ENCODE data around the gene SCLY. TPM values are rescaled to one million over a fixed set of nuclear protein-coding genes. Genes with fewer than 3 reads are reported as not detected.

Gene SCLY
- total RNA-seq, 2 donors from 2014 or later: 13.3 to 33.7 TPM

DNA sequence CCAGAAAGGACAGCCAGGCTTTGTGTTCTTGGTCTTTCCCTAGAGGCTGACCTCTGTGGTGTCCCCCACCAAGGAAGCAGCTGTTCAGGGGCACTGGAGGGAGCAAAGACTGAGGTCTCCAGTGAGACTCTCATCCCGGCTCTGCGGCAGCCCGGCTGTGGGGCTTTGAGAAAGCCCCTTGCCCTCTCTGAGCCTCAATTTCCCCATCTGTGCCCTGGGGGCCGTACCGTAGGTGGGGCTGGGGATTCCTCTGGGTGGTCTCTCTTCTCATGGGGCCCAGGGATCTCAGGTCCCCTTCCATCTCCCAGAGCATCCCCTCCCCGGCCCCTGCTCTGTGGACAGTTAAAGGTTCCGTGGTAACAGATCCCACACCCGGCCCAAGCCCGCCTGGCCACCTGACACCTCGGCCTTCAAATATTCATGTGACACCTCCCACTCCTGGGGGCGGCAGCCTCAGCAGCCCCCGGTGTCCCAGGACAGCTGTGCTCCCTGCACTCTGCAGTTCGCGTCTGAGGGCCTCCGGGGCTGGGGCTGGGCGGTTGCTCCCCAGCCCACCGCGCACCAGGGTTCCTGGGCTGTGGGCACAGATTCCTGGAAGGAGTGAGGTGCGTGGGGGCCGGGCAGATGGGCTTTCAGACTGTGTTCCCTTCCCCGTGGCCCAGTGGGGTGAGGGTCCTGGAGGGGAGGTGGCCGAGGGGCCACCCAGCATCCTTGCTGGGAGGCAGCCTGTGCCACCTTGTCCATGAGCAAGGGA, 62.6 kb downstream of the SCLY start:
- Histone ChIP-seq H3K4me3 (no peak overlapping the region), H3K36me3 (no peaks in the 10 kb centered on the region), H3K27me3 (replicated peaks; ENCODE audit: insufficient read depth) (no peaks in the 10 kb centered on the region), H3K4me1 (ENCODE audit: control insufficient read depth in 1 of 2, low read depth in 2 of 2) (peaks cover 0 to 19% of the 10 kb centered on the region in 2 donors), H3K9me3 (no peaks in the 10 kb centered on the region), H3K27ac (no peak overlapping the region)
- no peak for ATAC-seq (ENCODE audit: insufficient number of reproducible peaks, low FRiP score, low read depth)
- TF ChIP-seq, protein P1, sequence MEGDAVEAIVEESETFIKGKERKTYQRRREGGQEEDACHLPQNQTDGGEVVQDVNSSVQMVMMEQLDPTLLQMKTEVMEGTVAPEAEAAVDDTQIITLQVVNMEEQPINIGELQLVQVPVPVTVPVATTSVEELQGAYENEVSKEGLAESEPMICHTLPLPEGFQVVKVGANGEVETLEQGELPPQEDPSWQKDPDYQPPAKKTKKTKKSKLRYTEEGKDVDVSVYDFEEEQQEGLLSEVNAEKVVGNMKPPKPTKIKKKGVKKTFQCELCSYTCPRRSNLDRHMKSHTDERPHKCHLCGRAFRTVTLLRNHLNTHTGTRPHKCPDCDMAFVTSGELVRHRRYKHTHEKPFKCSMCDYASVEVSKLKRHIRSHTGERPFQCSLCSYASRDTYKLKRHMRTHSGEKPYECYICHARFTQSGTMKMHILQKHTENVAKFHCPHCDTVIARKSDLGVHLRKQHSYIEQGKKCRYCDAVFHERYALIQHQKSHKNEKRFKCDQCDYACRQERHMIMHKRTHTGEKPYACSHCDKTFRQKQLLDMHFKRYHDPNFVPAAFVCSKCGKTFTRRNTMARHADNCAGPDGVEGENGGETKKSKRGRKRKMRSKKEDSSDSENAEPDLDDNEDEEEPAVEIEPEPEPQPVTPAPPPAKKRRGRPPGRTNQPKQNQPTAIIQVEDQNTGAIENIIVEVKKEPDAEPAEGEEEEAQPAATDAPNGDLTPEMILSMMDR (IDR thresholded peaks at IDR 0.05): no peak
- DNase-seq (ENCODE audit: low spot score): no peak

DNA sequence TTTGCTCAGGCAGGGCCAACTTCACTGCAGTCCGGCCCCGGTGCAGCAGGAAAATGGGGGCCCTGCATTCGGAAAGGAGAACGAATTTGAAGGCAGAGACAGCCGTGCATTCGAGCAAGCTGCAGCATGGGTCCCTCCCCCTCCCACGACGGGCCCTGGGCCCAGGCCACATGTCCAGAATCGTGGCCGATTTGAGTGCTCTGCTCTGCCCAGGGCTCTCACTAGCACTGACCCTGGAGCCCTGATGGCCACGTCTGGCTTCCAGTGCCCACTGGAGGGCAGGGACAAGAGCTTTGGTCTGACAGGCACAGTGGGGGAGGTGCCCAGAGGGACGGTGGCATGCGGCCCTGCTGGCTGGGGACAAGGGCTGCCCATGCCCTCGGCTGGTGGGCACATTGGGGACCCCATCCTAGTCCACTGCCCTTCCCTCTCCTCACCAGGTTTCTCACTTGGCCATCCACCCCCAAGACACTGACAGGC, 63.2 kb downstream of the SCLY start:
- no peaks in the 10 kb centered on the region for H3K36me3 ChIP-seq
- H3K27me3 ChIP-seq (replicated peaks; ENCODE audit: insufficient read depth): no peaks in the 10 kb centered on the region
- DNase-seq (ENCODE audit: low spot score): no peak
- TF ChIP-seq, protein P1 (IDR thresholded peaks at IDR 0.05): no peak
- H3K9me3 ChIP-seq: no peaks in the 10 kb centered on the region
- no peak for ATAC-seq (ENCODE audit: insufficient number of reproducible peaks, low FRiP score, low read depth)
- no peak overlapping the region for H3K4me3 ChIP-seq
- H3K27ac ChIP-seq: no peak overlapping the region
- peaks cover 0 to 19% of the 10 kb centered on the region in 2 donors for H3K4me1 ChIP-seq (ENCODE audit: control insufficient read depth in 1 of 2, low read depth in 2 of 2)

DNA sequence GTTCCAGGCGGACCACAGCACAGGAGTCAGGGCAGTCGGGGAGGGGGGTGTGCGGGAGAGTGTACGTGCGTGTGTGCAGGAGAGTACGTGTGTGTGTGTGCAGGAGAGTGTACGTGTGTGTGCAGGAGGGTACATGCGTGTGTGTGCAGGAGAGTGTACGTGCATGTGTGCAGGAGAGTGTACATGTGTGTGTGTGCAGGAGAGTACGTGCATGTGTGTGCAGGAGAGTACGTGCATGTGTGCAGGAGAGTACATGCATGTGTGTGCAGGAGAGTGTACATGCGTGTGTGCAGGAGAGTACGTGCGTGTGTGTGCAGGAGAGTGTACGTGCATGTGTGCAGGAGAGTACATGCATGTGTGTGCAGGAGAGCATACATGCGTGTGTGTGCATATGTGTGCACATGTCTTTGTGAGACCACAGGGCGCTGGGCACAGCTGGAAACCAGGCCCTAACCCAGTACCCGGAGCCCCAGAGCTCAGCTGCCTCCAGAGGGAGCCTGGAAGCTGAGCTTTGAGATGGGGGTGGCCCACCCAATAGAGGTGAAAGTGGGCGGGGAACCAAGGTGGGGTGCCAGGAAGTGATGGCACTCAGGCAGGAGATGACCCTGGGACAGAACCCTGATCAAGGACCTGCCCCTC, 63.8 kb downstream of the SCLY start:
- DNase-seq (ENCODE audit: low spot score) (no peak), ATAC-seq (ENCODE audit: insufficient number of reproducible peaks, low FRiP score, low read depth) (no peak)
- H3K9me3 ChIP-seq: no peaks in the 10 kb centered on the region
- H3K4me3 ChIP-seq: no peak overlapping the region
- no peaks in the 10 kb centered on the region for H3K27me3 ChIP-seq (replicated peaks; ENCODE audit: insufficient read depth)
- H3K36me3 ChIP-seq: no peaks in the 10 kb centered on the region
- H3K27ac ChIP-seq: no peak overlapping the region
- TF ChIP-seq, protein P1 (IDR thresholded peaks at IDR 0.05): no peak
- H3K4me1 ChIP-seq (ENCODE audit: control insufficient read depth in 1 of 2, low read depth in 2 of 2): peaks cover 0 to 19% of the 10 kb centered on the region in 2 donors

DNA sequence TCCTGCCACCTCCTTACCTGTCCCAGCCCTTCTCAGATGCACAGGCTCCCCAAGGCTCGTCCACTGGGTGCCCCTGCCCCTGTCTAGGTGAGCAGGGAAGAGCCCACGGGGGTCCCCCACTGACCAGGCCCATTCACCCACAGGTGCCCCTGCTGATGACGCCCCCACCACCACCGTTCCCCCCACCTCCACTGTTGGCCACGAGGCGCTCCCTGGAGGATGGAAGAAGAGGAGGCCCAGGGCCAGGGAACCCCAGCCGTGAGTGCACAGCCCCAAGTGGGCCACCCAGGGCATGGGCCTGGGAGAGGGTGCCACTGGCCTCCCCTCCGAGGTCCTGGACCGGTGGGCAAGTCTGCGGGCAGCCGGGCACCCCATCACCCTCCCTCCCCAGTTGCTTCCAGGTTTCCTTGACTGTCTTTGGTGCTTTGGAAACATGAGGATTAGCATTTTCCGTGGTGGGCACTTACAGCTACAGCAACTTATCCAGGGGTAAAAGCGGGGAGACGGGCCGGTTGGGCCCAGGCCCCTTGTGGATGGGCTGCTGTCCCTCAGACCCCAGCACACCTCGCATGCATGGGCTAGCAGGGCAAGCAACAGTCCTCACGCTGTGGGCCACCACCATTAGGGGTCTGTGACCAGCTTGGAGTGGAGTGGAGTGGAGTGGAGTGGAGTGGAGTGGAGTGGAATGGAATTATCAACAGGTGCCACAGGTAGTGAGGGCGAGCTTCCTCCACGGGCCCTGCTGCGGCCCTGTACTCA, 64.5 kb downstream of the SCLY start:
- DNase-seq (ENCODE audit: low spot score): no peak
- TF ChIP-seq, protein P1 (IDR thresholded peaks at IDR 0.05): no peak
- no peak for ATAC-seq (ENCODE audit: insufficient number of reproducible peaks, low FRiP score, low read depth)
- H3K27ac ChIP-seq: no peak overlapping the region
- H3K4me1 ChIP-seq (ENCODE audit: control insufficient read depth in 1 of 2, low read depth in 2 of 2): peaks cover 0 to 18% of the 10 kb centered on the region in 2 donors
- H3K36me3 ChIP-seq: no peaks in the 10 kb centered on the region
- no peaks in the 10 kb centered on the region for H3K27me3 ChIP-seq (replicated peaks; ENCODE audit: insufficient read depth)
- no peaks in the 10 kb centered on the region for H3K9me3 ChIP-seq
- no peak overlapping the region for H3K4me3 ChIP-seq

DNA sequence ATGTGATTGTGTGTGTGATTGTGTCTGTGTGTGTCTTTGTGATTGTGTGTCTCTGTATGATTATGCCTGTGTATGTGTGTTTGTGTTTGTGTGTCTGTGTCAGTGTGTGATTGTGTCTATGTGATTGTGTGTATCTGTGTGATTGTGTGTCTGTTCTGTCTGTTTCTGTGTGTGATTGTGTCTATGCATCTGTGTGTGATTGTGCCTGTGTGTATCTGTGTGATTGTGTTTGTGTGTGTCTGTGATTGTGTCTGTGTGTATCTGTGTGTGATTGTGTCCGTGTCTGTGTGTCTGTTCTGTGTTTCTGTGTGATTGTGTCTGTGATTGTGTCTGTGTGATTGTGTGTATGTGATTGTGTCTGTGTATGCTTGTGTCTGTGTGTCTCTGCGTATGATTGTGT, 65.5 kb downstream of the SCLY start:
- Histone ChIP-seq H3K36me3 (no peaks in the 10 kb centered on the region), H3K27ac (no peak overlapping the region), H3K4me1 (ENCODE audit: control insufficient read depth in 1 of 2, low read depth in 2 of 2) (peaks cover 0 to 13% of the 10 kb centered on the region in 2 donors), H3K4me3 (no peak overlapping the region), H3K27me3 (replicated peaks; ENCODE audit: insufficient read depth) (no peaks in the 10 kb centered on the region), H3K9me3 (no peaks in the 10 kb centered on the region)
- TF ChIP-seq, protein P1 (IDR thresholded peaks at IDR 0.05): no peak
- ATAC-seq (ENCODE audit: insufficient number of reproducible peaks, low FRiP score, low read depth): no peak
- DNase-seq (ENCODE audit: low spot score): no peak

Measured in thoracic aorta (tissue), 2 donors.